AG08395 (cell line): ENCODE results near the gene VEZF1.

ENCODE experiments used
- DNase-seq: peaks from one replicate; pipeline ENCODE4 v3.0.0; 2012; ENCODE audit warnings: mixed read lengths, low spot score

VEZF1 gene

DNA sequence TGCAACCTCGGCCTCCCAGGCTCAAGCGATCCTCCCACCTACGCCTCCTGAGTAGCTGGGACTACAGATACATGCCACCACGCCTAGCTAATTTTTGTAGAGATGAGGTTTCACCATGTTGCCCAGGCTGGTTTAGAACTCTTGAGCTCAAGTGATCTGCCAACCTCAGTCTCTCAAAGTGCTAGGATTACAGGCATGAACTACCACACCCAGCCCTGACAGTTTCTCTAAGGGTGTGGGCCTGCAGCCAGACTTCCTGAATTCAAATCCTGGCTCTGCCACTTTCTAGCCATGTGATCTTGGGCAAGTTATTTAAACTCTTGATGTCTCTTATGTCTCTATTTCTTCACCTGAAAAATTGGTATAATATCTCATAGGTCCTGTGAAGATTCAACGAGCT, 38.4 kb downstream of the VEZF1 start:
- no peak for DNase-seq

DNA sequence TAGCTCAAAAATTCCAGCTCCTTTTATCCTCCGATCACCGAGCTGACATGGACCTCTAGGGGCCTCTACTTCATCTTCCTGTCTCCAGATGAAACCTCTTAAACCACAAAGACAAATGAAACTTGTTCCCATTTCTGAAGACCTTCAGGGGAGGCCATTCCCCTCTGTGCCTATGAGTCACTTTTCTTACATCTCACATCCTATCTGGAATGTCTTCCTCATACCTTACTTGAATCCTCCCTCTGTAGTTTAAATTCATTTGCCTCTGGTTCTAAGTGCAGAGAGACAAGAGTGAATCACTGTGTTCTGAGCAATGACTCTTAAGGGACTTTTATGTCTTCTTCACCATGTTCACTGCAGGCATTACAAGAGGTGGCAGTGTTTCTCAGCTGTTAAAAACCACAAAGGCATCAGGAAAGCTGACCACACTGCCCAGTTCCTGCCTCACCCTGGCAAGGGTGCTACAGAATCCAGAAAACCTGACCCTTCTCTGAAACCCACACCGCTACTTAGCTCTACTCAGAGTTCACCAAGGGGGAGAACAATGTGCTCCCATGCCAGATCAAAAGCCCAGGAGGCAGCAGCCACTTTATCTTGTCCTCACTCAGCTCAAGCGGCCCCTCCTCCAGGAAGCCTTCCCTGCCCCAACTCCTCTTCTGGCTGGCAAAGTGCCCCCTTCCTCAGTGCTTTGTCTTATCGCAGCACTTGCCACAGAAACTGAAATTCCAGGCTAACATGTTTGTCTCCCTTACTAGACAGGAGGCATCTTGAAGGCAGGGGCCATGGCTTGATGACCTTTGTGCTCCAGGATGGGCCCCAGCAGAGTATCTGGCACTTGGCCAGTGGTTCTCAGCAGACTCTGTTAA, 39.3 kb downstream of the VEZF1 start:
- DNase-seq: peak; percentile 93

DNA sequence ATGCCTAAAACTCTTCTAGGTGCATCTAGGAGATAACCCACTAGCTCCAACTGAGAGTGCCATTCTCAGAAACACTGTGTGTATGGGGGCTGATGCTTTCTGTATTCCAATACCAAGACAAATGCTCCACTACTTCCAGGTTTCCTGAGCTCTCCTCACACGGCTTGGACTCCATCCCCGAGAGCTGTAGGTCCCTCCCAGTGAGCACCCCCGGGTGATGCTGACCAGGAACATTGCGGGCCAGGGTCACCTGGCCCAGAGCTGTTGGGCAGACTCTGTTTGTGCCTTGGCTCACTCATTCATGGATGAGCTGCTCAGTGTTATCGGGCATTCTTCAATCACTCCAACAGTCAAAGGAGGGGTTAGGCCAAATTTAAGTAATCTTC, 39.9 kb downstream of the VEZF1 start:
- no peak for DNase-seq

DNA sequence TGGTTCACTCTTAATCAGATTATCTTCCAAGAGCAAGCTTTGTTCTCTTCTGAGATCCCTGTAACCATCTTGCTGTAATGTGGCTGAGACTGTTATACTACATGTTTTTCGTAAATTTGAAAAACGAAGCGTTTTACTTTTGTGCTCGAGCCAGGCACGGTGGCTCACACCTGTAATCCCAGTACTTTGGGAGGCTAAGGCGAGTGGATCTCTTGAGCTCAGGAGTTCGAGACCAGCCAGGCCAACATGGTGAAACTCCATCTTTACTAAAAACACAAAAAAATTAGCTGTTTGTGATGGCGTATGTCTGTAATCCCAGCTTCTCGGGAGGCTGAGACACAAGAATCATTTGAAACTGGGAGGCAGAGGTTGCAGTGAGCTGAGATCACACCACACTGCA, 40.7 kb downstream of the VEZF1 start:
- DNase-seq: no peak

DNA sequence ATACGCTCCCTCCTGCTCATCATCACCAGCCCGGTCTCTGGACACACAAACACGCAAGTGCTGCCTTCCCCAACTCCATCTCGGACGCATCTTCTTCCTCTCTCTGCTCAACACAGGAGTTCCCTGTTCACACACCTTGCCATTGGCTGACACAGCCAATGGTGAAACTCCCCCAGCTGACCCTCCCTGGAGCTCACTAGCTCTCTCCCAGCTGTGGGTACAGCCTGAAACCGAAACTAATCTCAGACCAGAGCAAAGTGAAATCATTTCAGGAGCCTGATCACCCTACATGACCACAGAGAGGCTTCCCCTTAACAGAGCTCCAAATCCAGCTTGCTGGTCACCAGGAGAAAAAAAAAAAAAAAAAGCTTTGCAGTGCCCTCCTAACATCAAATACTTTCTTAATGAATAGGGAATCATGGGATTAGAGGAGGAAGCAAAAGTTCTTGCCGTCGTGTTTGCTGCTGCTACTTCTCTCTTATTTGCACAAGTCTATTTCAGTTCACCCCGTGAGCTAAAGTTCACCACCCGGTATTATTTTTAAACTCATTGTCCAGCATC, 41.2 kb downstream of the VEZF1 start:
- peak; percentile 60 for DNase-seq

DNA sequence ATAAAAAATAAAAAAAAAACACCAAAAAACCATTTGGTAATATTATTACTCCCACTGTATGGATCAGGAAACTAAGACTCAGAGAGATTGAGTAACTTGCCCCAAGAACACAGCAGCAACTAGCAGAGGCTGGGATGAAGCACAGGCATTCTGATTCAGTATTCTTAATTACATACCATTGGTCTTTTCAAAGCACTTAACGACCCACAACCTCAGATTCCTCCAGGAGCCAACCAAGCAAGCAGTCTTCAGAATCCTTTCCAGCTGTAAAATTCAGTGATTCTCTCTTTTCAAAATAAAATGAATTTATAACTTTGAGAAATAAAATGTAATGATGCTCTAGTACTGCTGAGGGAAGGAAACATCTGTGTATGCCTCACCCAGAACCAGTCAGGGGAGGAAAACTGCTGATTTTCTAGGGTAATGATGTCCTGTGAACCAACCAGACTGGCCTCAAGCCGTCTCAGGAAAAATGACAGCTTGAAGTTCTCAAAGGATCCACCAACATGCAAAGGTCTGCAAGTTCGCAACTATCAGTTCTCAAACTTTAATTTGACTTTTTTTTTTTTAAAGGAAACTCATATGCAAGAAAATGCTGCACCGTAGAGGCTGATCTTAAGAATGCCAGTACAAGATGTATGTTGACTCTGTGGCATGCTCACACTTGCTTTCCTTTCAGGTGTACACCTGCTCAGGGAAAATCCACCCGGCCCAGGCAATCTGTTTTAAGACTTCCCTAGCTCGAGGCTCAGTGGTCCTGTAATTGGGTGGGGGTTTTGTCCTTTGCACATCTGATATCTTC, 41.9 kb downstream of the VEZF1 start:
- peak; percentile 68 for DNase-seq

DNA sequence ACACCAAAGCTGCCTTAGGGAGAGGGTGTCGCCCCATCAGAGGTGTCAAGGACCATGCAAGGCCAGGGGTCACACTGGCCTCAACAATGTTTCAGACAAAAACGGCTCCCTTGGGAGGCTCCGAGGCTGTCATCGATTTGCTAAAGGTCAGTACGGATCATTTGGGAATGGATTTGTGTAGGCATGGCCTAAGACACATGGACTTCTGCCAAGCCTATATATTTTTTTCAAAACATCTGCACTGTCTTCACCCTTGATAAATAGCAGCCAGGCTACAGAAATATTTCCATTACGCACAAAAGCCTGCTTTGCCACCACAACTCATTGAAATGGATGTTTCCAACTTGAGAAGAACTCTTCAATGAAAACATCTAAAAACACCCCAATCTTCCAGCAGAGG, 43.1 kb downstream of the VEZF1 start:
- DNase-seq: no peak

DNA sequence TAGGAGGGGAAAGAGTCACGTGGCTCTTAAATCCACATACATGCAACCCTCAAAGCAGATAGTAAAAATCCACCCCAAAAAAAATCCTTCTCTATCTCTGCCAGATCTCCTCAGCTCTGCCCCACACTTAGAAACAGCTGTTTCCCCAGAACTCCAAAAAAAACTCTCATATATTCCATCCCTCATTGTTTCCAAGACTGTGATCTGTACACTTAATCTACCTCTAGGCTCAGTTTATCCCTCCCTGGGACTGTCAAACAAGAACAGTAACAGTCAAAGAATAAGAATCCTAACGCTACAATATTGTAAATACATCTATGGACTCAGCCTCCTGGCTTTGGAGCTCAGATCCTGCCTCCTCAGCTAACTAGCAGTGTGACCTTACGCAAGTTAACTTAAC, 44.4 kb downstream of the VEZF1 start:
- no peak for DNase-seq

DNA sequence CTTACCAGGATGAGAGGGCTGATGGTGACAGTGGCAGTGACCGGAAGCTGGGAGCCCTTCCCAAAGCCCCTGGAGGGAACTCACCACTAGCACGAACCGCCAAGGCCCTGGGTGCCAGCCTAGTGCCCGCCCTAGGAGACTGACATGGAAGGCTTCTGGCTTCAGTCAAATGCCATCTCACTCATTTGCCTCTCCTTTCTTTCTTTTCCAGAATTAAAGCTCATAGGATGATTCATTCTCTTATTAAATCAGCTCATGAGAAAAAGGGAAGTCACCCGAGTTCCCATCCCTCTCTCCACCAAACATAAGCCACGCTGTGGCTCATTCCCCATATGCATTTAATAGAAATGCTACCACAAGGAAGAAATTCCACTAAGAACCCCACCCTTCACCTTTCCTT, 44.9 kb downstream of the VEZF1 start:
- peak; percentile 55 for DNase-seq

DNA sequence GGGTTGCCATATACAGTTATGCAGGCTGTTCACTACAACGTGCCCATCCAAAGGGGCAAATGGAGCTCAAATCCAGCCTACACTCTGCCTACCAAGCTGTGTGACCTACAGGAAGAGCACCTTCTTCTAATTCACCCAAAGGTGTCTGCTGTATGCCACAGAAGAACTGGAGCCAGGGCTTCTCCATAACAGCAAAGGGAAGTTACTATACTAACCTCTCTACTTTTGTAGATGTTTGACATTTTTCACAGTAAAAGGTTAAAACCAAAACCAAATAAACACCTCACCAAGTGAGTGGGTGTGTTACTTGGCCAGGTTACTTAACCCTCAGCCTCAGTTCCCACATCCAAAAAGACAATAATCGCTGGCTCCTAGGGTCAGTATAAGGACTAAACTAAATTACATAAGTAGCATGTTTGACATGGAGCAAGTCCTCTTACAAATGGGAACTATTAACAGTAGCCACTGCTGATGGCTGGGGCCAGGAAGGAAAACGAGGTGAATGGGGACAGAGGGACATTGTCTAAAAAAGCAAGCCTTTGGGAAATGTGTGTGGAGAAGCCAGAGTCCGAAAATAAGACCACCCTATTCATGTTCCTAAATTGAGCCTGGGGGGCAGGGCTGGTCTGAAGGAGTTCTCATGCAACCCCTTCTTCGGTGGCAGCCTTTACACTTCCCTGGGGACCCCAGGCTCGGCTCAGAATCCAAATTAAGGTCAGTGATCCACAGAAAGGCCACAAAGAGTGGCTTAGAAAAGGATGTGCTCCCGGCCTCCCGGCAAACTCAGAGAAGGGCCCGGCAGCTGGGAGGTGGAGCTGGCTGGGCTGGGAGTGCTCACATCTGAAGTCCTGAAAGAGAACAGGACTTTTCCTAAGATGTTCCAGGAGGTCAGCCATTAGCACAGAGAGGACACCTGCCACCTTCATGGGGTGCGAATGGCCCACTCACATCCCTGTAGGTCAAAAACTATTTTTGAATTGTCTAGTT, 46.4 kb downstream of the VEZF1 start:
- no peak for DNase-seq

DNA sequence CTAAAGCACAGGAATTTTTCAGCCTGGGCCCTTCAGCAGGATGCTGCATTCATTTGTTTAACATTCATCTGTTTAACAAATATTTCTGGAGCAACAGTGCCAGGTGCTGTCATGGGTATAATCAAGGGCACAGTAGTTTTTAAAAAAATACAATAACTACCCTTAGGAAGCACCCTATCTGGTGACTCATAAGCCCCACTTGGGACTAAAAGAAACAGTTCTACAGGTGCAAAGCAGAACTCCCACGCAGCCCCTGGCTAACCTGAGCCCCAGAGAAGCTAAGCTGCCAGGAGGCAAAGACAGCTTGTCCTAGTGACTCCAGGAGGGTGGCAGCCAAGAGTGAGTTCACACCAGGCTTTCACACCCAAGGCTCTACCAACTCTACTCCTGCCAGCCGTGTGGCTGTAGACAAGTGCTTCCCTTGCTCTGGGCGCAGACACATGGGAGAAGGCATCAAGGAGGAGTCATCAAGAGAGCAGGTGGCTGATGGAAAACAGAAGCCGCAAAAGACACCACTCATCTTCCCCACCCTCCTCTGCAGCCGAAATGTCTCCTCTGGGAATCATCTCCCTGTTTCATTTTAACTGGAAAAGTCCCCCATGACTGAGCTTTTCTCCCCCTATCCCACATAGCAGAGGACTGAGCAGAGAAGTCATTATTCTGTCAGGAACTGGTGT, 47.3 kb downstream of the VEZF1 start:
- DNase-seq: no peak

DNA sequence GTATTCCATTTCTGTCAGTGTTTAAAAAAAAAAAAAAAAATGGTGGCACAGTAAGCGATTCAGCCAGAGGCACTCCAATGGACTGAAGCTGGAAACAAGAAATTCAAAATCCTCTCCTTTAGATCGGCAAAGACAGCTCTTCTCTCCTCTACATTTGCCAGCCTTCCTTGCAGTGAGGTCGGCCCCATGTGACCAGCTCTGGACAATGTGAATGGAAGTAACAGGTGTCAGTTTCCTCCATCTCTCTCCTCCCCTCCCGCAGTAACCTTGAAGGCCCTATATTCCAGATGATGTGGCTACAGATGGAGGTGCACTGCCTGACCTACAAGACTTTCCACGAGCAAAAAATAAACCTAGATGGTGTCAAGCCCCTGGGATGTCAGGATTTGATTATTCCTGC, 47.8 kb downstream of the VEZF1 start:
- DNase-seq: no peak

DNA sequence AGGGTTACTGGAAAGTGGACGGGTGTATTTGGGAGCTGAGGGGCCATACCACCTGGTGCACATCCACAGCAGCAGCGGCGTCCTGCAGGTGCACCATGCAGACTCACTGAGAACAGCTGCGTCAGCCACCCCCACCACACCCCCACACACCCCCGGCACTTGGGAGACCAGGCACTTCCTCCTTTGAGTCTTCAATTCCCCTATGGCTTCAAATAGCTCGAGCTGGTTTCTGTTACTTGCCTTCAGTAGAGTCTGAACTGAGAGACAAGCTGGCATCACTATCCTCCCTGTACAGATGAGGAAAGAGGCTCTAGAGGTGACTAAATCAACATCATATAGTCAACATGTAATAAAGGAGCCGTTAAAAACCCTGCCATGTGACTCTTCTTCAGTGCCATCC, 48.3 kb downstream of the VEZF1 start:
- no peak for DNase-seq

DNA sequence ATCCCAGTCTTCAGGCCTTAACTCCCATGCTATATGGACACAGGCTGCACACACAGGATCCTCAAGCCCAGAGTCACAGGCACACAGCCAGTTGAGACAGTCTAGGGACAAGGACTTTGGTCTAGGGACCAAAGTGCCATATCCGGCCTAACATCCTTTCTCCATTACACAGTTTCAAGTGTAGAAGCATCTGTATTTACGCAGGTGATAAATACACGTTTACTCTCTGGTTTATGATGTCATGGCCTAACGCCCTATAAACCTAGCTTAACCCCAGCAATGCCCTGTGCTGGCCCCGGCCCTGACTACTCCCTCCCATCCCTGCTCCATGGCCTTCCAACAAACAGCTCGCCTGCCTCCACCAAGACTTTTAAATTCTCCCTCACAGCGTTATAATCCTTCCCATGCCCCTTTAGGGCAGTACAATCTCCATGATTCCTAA, 50.0 kb downstream of the VEZF1 start:
- DNase-seq: no peak

DNA sequence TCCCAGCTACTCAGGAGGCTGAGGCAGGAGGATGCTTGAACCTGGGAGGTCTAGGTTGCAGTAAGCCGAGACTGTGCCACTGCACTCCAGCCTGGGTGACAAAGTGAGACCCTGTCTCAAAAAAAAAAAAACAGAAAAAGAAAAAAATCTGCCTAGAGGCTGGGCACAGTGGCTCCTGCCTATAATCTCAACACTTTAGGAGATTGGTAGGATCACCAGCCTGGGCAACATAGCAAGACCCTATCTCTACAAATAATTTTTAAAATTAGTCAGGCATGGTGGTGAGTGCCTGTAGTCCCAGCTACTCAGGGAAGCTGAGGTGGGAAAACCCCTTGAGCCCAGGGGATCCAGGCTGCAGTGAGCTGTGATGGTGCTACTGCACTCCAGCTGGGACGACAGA, 50.6 kb downstream of the VEZF1 start:
- no peak for DNase-seq

DNA sequence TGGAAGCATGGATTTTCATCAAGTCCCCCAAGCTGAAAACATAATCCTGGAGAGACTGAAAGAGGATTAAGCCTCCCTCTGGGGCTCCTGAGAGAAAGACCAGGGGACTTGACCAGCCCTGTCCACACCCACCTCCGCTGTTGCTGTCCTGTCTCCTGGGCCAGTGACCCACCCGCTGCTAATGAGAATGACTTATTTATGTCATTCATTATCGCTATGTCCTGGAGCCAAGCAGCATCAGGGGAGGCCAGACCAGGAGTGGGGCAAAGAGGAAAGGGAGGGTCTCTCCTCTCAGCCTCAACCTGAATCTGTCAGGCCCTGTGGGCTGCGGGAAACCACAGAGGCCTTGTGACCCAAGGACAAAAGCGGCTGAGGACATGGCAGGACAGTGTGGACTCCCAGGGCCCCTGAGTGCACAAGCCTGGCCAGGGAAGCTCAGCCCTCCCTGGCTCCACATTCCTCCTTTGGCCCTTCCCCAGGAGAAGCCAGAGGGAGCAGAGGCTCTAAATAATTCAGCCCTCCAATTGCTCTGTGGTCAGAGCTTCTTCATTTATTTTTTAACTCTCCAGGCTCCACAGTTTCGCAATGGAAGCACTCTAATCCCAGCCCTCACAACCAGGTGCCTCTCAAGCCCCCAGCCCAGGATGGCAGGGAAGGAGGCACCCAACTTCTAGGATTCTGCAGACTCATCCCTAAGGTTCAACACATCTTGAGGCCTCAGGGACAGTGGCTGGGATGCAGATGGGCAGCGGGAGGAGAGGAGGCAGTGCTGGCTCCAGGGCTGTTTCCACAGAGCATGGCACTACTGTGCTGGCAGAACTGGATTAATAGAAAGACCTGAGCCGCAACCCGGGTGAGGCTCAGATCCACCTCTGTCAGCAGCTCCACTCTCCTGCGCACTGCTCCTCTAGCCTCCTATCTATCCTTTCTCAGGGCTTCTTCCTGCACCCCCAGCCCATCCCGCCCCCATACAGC, 51.9 kb downstream of the VEZF1 start:
- peak; percentile 83 for DNase-seq

DNA sequence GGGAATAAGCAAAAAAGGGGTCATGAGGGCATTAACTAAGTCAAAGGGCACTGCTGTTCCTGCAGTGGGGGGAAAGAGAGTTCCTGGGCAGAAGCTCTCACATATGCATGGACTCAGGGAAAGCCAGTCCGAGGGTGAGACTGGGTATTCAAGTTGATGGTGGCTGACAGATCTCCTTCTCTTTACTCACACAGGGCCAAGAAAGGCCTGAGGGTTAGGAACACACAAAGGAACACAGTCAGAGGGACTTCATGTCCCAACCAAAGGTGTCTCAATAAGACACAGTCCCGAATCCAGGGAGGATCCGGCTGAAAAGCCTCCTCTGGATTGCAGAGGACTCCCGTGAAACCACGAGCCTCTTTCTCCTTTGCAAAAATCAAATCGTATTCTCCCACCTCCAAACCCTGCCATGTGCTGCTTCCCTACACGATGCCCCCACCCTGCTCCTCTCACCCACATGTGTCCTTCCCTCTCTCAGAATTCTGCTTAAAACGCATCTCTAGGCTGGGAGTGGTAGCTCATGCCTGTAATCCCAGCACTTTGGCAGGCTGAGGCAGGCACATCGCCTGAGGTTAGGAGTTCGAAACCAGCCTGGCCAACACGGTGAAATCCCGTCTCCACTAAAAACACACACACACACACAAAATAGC, 56.4 kb downstream of the VEZF1 start:
- DNase-seq: no peak

DNA sequence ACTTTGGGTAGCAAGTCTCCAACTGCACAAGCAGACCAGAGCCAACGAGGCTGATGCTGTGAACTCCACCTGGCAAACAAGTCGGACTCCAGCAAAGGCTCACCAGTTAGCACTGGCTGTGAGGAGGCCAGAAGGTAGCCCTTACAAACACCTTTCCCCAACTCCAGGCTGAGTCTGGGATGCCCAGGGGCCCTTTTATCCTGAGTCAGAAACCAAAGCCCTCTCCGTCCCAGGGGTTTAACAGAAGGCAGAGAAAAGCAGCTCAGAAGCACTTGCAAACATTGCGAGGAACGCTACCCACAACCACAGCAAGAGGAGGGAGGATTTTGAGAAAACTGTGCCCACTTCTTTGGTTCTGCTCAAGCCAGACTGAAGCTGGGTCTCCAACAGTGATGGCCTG, 57.8 kb downstream of the VEZF1 start:
- DNase-seq: no peak

DNA sequence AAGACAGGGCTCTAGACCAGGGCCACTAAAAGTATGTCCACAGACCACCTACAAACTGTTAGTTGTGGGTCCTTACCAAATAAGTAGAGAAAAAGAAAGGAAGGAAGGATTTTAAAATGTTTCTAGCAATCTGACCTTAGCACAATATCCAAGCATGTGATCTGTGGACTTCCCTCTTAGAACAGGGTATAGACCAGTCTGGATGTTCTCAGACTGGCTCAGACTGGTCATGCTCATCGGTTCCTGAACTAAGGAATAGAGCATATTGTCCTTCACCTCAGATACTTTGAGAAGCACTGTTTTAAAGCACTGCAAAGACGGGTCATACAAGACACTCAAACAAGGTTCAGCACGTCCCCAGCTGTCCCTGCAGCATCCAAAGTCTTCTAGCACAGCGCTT, 58.7 kb downstream of the VEZF1 start:
- DNase-seq: no peak

DNA sequence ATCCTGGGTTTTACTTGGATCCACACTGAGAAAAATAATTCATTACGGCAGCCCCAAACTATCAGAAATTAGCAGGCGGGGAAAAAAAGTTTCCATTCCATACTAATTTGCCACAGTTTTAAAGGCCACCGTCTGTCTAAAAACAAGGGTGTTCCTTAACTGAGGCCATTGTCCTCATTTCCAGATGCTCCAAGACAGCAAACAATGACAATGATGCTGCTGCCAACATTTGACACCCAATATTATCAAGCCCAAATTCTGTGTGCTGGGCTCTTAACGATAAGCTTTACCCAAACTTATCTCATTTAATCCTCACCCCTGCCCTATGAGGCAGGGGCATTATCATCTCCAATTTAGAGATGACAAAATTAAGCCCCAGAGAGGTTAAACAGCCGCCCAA, 59.1 kb downstream of the VEZF1 start:
- DNase-seq: no peak
